Measurements from ENCODE around the gene LPIN2. TPM values are rescaled to one million over a fixed set of nuclear protein-coding genes. Genes with fewer than 3 reads are reported as not detected.

LPIN2 gene
- 73.7 and 83.9 TPM in 2 replicates for polyA plus RNA-seq

DNA sequence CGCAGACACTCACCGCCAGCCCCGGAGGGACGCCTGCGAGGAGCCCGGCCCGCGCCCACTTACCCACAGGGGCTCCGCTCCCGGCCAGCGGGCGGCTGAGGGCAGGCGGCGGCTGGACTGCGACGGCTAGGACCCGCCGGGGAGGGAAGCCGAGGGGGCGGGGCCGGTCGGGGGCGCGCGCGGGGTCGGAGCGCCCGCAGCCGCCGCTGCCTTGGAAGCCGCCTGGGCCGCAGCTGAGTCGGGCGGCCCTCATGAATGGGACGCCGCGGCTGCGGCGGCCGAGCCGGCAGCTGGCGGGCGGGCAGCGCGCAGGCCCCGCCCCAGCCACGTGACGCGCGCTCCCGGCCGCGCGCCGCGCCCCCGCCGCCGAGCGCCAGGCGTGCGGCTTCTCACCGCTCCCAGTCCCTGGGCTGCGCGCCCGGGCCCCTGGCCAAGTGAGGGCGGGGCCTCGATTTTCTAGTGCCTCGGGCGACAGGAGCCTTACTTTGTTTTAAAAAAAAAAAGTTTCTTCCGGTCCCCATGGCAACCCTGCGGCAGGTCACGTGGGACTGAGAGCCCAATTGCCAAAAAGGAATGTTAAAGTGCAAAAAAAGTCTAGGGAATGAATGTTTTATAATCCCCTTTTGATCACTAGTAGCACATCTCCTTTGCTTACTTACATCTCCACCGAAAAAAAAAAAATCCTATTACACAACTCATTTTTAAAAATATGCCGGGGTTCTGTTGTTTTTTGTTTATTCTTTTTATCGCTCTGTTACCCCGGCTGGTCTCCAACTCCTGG, at the start of gene LPIN2:
LPIN2 (minus strand) TSS at position 121 of the 781 bp plus-strand sequence. CDS start 52,304 bp downstream, outside the sequence.

Other genes with a start within 250 kb of the LPIN2 start
- gene EMILIN2, start 166.1 kb downstream of the LPIN2 start, polyA plus RNA-seq, result 0.22 TPM in 1 of 2 replicates, not detected in the other
- gene MYOM1, start 206.8 kb upstream of the LPIN2 start, polyA plus RNA-seq, result 3.7 and 3.9 TPM in 2 replicates
- gene MYL12A, start 234.7 kb upstream of the LPIN2 start, polyA plus RNA-seq, result 223 and 257 TPM in 2 replicates
- gene MYL12B, start 249.0 kb upstream of the LPIN2 start, polyA plus RNA-seq, result 3,167 and 3,265 TPM in 2 replicates

All from Purkinje cell (primary cell).